HepG2 (cell line): ENCODE data around the gene NOC4L. TPM values are rescaled to one million over a fixed set of nuclear protein-coding genes. Genes with fewer than 3 reads are reported as not detected.

Experiments
- GTF3A ChIP-seq: sonication (generic); formaldehyde crosslinking; conservative IDR thresholded peaks from 2 replicates; pipeline ENCODE4 v1.4.0; 2020; ENCODE audit warnings: mild to moderate bottlenecking, missing genetic modification reagents
- MTA1 ChIP-seq: sonication (generic); formaldehyde crosslinking; IDR thresholded peaks from 2 replicates; pipeline ENCODE4 v1.4.0; 2020; ENCODE audit warnings: missing genetic modification reagents, mild to moderate bottlenecking, borderline replicate concordance
- TRIM24 ChIP-seq: sonication (generic); formaldehyde crosslinking; IDR thresholded peaks from 2 replicates; pipeline ENCODE4 v1.8.0; 2022; ENCODE audit warnings: mild to moderate bottlenecking, missing genetic modification reagents
- ZMAT5 ChIP-seq: sonication (generic); formaldehyde crosslinking; IDR thresholded peaks from 2 replicates; pipeline ENCODE4 v1.5.0; 2020; ENCODE audit warnings: mild to moderate bottlenecking, low read depth, missing genetic modification reagents, borderline replicate concordance
- ZNF142 ChIP-seq: sonication (generic); formaldehyde crosslinking; IDR thresholded peaks from 2 replicates; pipeline ENCODE4 v1.4.0; 2020; ENCODE audit warnings: missing genetic modification reagents
- ZNF160 ChIP-seq: sonication (generic); formaldehyde crosslinking; IDR thresholded peaks from 2 replicates; pipeline ENCODE4 v1.8.0; 2022; ENCODE audit warnings: mild to moderate bottlenecking, inconsistent platforms, missing genetic modification reagents
- ZNF3 ChIP-seq: IDR thresholded peaks from 2 replicates; pipeline ENCODE4 v1.7.0; 2017; ENCODE audit warnings: inconsistent platforms
- ZNF333 ChIP-seq: sonication (generic); formaldehyde crosslinking; IDR thresholded peaks from 2 replicates; pipeline ENCODE4 v1.4.0; 2020; ENCODE audit warnings: mild to moderate bottlenecking, missing genetic modification reagents, borderline replicate concordance
- ZNF530 ChIP-seq: sonication (generic); formaldehyde crosslinking; IDR thresholded peaks from 2 replicates; pipeline ENCODE4 v1.5.0; 2020; ENCODE audit warnings: low read depth, mild to moderate bottlenecking, missing genetic modification reagents
- ZUFSP ChIP-seq: sonication (generic); formaldehyde crosslinking; IDR thresholded peaks from 2 replicates; pipeline ENCODE4 v1.9.0; 2021; ENCODE audit warnings: missing genetic modification reagents, mild to moderate bottlenecking, borderline replicate concordance
- polyA plus RNA-seq, 8 experiments: library from polyadenylated mRNA; depleted of rRNA in 3 of 8; stranded (reverse) in 7 of 8; unstranded in 1 of 8; fragments of >200 nt; fragmentation: Illumina TruSeq in 4 of 8; extraction: Trizol in 4 of 8; gene quantifications; 2 replicates each; pipeline versions ENCODE4 v1.2.1 to v1.2.3, GENCODE V29; 2011 to 2016; ENCODE audit warnings: low read depth in 4 of 8, missing spikeins in 1 of 8, mixed read lengths in 1 of 8; ENCODE audit not compliant: insufficient read depth in 1 of 8
- total RNA-seq, 5 experiments: library from RNA; depleted of rRNA; stranded (reverse); fragments of >200 nt; fragmentation: Illumina TruSeq; extraction: Trizol; gene quantifications; 2 replicates each; pipeline ENCODE4 v1.2.3, GENCODE V29; 2016; ENCODE audit warnings: low read depth in 1 of 5

The NOC4L gene
- total and polyA plus RNA-seq, 2 of the 13 experiments (the other 11 are each of a cell fraction or from before 2014, with no cell fraction given): 4.3 to 14.6 TPM

- TF ChIP-seq ZNF142 (CRISPR knock-in tag) (no peak), GTF3A (CRISPR knock-in tag) (no peak), MTA1 (CRISPR knock-in tag) (no peak), TRIM24 (CRISPR knock-in tag) (no peak), ZNF160 (CRISPR knock-in tag) (no peak), ZNF3 (CRISPR knock-in tag) (no peak), ZNF333 (CRISPR knock-in tag) (no peak), ZNF530 (CRISPR knock-in tag) (no peak), ZMAT5 (CRISPR knock-in tag) (no peak), ZUFSP (no peak)
Measured at GRCh38 chr12:132124766-132125425, 19.4 kb upstream of the NOC4L start (continued).
